WTC11 (cell line): Measurements from ENCODE around the gene SKIL. TPM values are rescaled to one million over a fixed set of nuclear protein-coding genes. Genes with fewer than 3 reads are reported as not detected.

Experiments used
- ATAC-seq: fragments of 200-7000 bp; cut with Tn5 transposase; 2 replicates; pipeline ENCODE4 v1.10.0; 2021; ENCODE audit warnings: mild to moderate bottlenecking, moderate library complexity
- CTCF ChIA-PET: fragments of 300-600 bp; sonication (Branson Sonifier 250); formaldehyde crosslinking; loops from one replicate; lab custom pipeline; 2021; ENCODE audit warnings: antibody characterized with exemption; lab: Charles Lee
- POLR2A ChIA-PET: fragments of 350-600 bp; sonication (Branson Sonifier 250); formaldehyde crosslinking; loops from one replicate; lab custom pipeline; 2021; ENCODE audit warnings: antibody characterized with exemption; lab: Charles Lee
- DNase-seq: peaks from one replicate; pipeline ENCODE4 v3.0.0; 2021; ENCODE audit warnings: low spot score
- H3K27ac Mint-ChIP-seq: 2 replicates; pipeline ENCODE4 v1.8.0; 2021; ENCODE audit warnings: mixed read lengths
- H3K27me3 Mint-ChIP-seq: 2 replicates; pipeline ENCODE4 v1.8.0; 2021; ENCODE audit warnings: low read depth, mild to moderate bottlenecking, moderate library complexity, mixed read lengths
- H3K36me3 Mint-ChIP-seq: 2 replicates; pipeline ENCODE4 v1.8.0; 2021; ENCODE audit warnings: mixed read lengths
- H3K4me1 Mint-ChIP-seq: 2 replicates; pipeline ENCODE4 v1.8.0; 2022; ENCODE audit warnings: mixed read lengths
- H3K4me3 Mint-ChIP-seq: 2 replicates; pipeline ENCODE4 v1.8.0; 2021; ENCODE audit warnings: mild to moderate bottlenecking, moderate library complexity, mixed read lengths
- H3K9me3 Mint-ChIP-seq: 2 replicates; pipeline ENCODE4 v1.8.0; 2021; ENCODE audit warnings: mixed read lengths
- CBFB ChIP-seq: sonication (generic); formaldehyde crosslinking; IDR thresholded peaks from 2 replicates; pipeline ENCODE4 v1.8.1; 2022; ENCODE audit warnings: mild to moderate bottlenecking, low read depth, missing genetic modification reagents
- CREB1 ChIP-seq: sonication (generic); formaldehyde crosslinking; IDR thresholded peaks from 2 replicates; pipeline ENCODE4 v1.8.0; 2023; ENCODE audit warnings: mild to moderate bottlenecking, missing genetic modification reagents
- ESRRA ChIP-seq: sonication (generic); formaldehyde crosslinking; IDR thresholded peaks from 2 replicates; pipeline ENCODE4 v1.8.1; 2022; ENCODE audit warnings: mild to moderate bottlenecking, missing genetic modification reagents, borderline replicate concordance
- FOXP1 ChIP-seq: sonication (generic); formaldehyde crosslinking; IDR thresholded peaks from 2 replicates; pipeline ENCODE4 v1.8.0; 2022; ENCODE audit warnings: missing genetic modification reagents, mild to moderate bottlenecking, moderate library complexity, borderline replicate concordance
- GABPB1 ChIP-seq: sonication (generic); formaldehyde crosslinking; IDR thresholded peaks from 2 replicates; pipeline ENCODE4 v1.8.1; 2023; ENCODE audit warnings: mild to moderate bottlenecking, missing genetic modification reagents
- GTF2I ChIP-seq: fragments of 250-450 bp; sonication (Bioruptor Pico); conservative IDR thresholded peaks from 2 replicates; pipeline ENCODE4 v1.4.0; 2021; ENCODE audit warnings: mild to moderate bottlenecking
- HMGA2 ChIP-seq: fragments of 250-450 bp; sonication (Bioruptor Pico); IDR thresholded peaks from 2 replicates; pipeline ENCODE4 v1.4.0; 2021; ENCODE audit warnings: mild to moderate bottlenecking, moderate library complexity
- NFYB ChIP-seq: sonication (generic); formaldehyde crosslinking; conservative IDR thresholded peaks from 2 replicates; pipeline ENCODE4 v1.8.0; 2022; ENCODE audit warnings: low read depth, missing genetic modification reagents
- NR3C1 ChIP-seq: sonication (generic); formaldehyde crosslinking; conservative IDR thresholded peaks from 2 replicates; pipeline ENCODE4 v1.8.1; 2023; ENCODE audit warnings: low read depth, mild to moderate bottlenecking, missing genetic modification reagents
- OVOL2 ChIP-seq: fragments of 250-450 bp; sonication (Bioruptor Pico); IDR thresholded peaks from 2 replicates; pipeline ENCODE4 v1.9.0; 2021; ENCODE audit warnings: mild to moderate bottlenecking, borderline replicate concordance
- ZBTB21 ChIP-seq: sonication (generic); formaldehyde crosslinking; IDR thresholded peaks from 2 replicates; pipeline ENCODE4 v1.8.1; 2023; ENCODE audit warnings: mild to moderate bottlenecking, missing genetic modification reagents, borderline replicate concordance
- ZNF671 ChIP-seq: fragments of 250-450 bp; sonication (Bioruptor Pico); IDR thresholded peaks from 2 replicates; pipeline ENCODE4 v1.8.0; 2021; ENCODE audit warnings: mild to moderate bottlenecking
- total RNA-seq: library from RNA; stranded (reverse); gene quantifications from 3 replicates; pipeline ENCODE4 v1.2.3, GENCODE V29; 2021
- TF ChIP-seq, protein P1 (sequence below): fragments of 250-450 bp; sonication (Bioruptor Pico); IDR thresholded peaks from 2 replicates; pipeline ENCODE4 v1.9.0; 2021; ENCODE audit warnings: mild to moderate bottlenecking
- TF ChIP-seq, protein P2 (sequence below): sonication (generic); formaldehyde crosslinking; IDR thresholded peaks from 2 replicates; pipeline ENCODE4 v1.8.1; 2022; ENCODE audit warnings: low read depth, mild to moderate bottlenecking, moderate library complexity, missing genetic modification reagents, borderline replicate concordance
- TF ChIP-seq, protein P3 (sequence below): fragments of 250-450 bp; sonication (Bioruptor Pico); IDR thresholded peaks from 2 replicates; pipeline ENCODE4 v1.9.0; 2021; ENCODE audit warnings: mild to moderate bottlenecking, borderline replicate concordance
- TF ChIP-seq, protein P4 (sequence below): fragments of 200-600 bp; IDR thresholded peaks from 2 replicates; pipeline ENCODE4 v1.8.0; 2022; ENCODE audit warnings: antibody characterized with exemption
- TF ChIP-seq, protein P5 (sequence below): sonication (generic); formaldehyde crosslinking; IDR thresholded peaks from 2 replicates; pipeline ENCODE4 v1.8.0; 2022; ENCODE audit warnings: mild to moderate bottlenecking, missing genetic modification reagents
- TF ChIP-seq, protein P6 (sequence below): fragments of 250-450 bp; sonication (Bioruptor Pico); IDR thresholded peaks from 2 replicates; pipeline ENCODE4 v1.9.0; 2021; ENCODE audit warnings: mild to moderate bottlenecking
- TF ChIP-seq, protein P7 (sequence below): fragments of 250-450 bp; sonication (Bioruptor Pico); IDR thresholded peaks from 2 replicates; pipeline ENCODE4 v2.1.2; 2022; ENCODE audit warnings: mild to moderate bottlenecking, moderate library complexity

SKIL gene
- total RNA-seq, 1 experiment from 2014 or later = 181 TPM

DNA sequence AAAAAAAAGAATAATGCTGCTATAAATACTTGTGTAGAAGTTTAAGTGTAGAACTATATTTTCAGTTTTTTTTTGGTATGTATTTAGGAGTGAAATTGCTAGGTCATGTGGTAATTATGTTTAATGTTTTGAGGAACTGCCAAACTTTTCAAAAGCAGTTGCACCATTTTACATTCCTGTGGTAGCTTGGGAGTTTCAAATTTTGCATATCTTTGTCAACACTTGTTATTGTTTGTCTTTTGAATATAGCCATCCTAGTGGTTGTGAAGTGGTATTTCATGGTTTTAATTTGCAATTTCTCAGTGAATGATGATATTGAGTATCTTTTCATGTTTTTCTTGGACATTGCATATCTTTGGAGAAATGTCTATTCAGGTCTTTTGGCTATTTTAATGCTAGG lies 30.4 kb downstream of the SKIL start (continued):
- TF ChIP-seq, protein P1, sequence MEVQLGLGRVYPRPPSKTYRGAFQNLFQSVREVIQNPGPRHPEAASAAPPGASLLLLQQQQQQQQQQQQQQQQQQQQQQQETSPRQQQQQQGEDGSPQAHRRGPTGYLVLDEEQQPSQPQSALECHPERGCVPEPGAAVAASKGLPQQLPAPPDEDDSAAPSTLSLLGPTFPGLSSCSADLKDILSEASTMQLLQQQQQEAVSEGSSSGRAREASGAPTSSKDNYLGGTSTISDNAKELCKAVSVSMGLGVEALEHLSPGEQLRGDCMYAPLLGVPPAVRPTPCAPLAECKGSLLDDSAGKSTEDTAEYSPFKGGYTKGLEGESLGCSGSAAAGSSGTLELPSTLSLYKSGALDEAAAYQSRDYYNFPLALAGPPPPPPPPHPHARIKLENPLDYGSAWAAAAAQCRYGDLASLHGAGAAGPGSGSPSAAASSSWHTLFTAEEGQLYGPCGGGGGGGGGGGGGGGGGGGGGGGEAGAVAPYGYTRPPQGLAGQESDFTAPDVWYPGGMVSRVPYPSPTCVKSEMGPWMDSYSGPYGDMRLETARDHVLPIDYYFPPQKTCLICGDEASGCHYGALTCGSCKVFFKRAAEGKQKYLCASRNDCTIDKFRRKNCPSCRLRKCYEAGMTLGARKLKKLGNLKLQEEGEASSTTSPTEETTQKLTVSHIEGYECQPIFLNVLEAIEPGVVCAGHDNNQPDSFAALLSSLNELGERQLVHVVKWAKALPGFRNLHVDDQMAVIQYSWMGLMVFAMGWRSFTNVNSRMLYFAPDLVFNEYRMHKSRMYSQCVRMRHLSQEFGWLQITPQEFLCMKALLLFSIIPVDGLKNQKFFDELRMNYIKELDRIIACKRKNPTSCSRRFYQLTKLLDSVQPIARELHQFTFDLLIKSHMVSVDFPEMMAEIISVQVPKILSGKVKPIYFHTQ (CRISPR knock-in tag) = no peak
- no peak for TF ChIP-seq OVOL2

DNA sequence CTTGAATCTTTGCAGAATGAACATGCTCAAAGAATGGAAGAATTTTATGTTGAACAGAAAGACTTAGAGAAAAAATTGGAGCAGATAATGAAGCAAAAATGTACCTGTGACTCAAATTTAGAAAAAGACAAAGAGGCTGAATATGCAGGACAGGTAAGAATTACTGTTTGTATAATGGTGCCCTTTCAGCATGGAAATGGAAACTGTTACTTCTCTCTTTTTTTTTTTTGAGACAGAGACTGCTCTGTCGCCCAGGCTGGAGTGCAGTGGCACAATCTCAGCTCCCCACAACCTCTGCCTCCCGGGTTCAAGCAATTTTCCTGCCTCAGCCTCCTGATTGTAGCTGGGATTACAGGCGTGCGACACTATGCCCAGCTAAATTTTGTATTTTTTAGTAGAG lies 33.6 kb downstream of the SKIL start:
- Mint-ChIP-seq H3K27me3 (no peaks in the 10 kb centered on the region), H3K9me3 (no peaks in the 10 kb centered on the region), H3K4me3 (no peak overlapping the region), H3K4me1 (no peaks in the 10 kb centered on the region), H3K27ac (no peak overlapping the region), H3K36me3 (peaks cover 57% of the 10 kb centered on the region)
- no peak for DNase-seq
- ATAC-seq = no peak
- ChIA-PET CTCF (interaction anchor here (1.0 to 1.7 kb wide), 2 partner anchors 20 to 23 kb away, joined by 4 to 5 read pairs; no protein-coding TSS in a partner anchor), POLR2A (interaction anchor here (0.6 kb wide), 1 partner anchor 180 kb away, joined by 3 read pairs; no protein-coding TSS in a partner anchor)
- TF ChIP-seq ZBTB21 (CRISPR knock-in tag) (no peak), ESRRA (CRISPR knock-in tag) (no peak), CBFB (no peak), CREB1 (CRISPR knock-in tag) (no peak), HMGA2 (CRISPR knock-in tag) (no peak), ZNF671 (CRISPR knock-in tag) (no peak), FOXP1 (CRISPR knock-in tag) (no peak), NFYB (CRISPR knock-in tag) (no peak), NR3C1 (CRISPR knock-in tag) (no peak), GABPB1 (CRISPR knock-in tag) (no peak), GTF2I (CRISPR knock-in tag) (no peak)
- TF ChIP-seq, protein P2, sequence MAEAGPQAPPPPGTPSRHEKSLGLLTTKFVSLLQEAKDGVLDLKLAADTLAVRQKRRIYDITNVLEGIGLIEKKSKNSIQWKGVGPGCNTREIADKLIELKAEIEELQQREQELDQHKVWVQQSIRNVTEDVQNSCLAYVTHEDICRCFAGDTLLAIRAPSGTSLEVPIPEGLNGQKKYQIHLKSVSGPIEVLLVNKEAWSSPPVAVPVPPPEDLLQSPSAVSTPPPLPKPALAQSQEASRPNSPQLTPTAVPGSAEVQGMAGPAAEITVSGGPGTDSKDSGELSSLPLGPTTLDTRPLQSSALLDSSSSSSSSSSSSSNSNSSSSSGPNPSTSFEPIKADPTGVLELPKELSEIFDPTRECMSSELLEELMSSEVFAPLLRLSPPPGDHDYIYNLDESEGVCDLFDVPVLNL (CRISPR knock-in tag) = no peak
- TF ChIP-seq, protein P3, sequence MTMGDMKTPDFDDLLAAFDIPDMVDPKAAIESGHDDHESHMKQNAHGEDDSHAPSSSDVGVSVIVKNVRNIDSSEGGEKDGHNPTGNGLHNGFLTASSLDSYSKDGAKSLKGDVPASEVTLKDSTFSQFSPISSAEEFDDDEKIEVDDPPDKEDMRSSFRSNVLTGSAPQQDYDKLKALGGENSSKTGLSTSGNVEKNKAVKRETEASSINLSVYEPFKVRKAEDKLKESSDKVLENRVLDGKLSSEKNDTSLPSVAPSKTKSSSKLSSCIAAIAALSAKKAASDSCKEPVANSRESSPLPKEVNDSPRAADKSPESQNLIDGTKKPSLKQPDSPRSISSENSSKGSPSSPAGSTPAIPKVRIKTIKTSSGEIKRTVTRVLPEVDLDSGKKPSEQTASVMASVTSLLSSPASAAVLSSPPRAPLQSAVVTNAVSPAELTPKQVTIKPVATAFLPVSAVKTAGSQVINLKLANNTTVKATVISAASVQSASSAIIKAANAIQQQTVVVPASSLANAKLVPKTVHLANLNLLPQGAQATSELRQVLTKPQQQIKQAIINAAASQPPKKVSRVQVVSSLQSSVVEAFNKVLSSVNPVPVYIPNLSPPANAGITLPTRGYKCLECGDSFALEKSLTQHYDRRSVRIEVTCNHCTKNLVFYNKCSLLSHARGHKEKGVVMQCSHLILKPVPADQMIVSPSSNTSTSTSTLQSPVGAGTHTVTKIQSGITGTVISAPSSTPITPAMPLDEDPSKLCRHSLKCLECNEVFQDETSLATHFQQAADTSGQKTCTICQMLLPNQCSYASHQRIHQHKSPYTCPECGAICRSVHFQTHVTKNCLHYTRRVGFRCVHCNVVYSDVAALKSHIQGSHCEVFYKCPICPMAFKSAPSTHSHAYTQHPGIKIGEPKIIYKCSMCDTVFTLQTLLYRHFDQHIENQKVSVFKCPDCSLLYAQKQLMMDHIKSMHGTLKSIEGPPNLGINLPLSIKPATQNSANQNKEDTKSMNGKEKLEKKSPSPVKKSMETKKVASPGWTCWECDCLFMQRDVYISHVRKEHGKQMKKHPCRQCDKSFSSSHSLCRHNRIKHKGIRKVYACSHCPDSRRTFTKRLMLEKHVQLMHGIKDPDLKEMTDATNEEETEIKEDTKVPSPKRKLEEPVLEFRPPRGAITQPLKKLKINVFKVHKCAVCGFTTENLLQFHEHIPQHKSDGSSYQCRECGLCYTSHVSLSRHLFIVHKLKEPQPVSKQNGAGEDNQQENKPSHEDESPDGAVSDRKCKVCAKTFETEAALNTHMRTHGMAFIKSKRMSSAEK (CRISPR knock-in tag) = no peak
- TF ChIP-seq, protein P4, sequence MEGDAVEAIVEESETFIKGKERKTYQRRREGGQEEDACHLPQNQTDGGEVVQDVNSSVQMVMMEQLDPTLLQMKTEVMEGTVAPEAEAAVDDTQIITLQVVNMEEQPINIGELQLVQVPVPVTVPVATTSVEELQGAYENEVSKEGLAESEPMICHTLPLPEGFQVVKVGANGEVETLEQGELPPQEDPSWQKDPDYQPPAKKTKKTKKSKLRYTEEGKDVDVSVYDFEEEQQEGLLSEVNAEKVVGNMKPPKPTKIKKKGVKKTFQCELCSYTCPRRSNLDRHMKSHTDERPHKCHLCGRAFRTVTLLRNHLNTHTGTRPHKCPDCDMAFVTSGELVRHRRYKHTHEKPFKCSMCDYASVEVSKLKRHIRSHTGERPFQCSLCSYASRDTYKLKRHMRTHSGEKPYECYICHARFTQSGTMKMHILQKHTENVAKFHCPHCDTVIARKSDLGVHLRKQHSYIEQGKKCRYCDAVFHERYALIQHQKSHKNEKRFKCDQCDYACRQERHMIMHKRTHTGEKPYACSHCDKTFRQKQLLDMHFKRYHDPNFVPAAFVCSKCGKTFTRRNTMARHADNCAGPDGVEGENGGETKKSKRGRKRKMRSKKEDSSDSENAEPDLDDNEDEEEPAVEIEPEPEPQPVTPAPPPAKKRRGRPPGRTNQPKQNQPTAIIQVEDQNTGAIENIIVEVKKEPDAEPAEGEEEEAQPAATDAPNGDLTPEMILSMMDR = no peak
- TF ChIP-seq, protein P5, sequence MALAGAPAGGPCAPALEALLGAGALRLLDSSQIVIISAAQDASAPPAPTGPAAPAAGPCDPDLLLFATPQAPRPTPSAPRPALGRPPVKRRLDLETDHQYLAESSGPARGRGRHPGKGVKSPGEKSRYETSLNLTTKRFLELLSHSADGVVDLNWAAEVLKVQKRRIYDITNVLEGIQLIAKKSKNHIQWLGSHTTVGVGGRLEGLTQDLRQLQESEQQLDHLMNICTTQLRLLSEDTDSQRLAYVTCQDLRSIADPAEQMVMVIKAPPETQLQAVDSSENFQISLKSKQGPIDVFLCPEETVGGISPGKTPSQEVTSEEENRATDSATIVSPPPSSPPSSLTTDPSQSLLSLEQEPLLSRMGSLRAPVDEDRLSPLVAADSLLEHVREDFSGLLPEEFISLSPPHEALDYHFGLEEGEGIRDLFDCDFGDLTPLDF = no peak
- TF ChIP-seq, protein P6, sequence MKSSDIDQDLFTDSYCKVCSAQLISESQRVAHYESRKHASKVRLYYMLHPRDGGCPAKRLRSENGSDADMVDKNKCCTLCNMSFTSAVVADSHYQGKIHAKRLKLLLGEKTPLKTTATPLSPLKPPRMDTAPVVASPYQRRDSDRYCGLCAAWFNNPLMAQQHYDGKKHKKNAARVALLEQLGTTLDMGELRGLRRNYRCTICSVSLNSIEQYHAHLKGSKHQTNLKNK = no peak
- TF ChIP-seq, protein P1 (CRISPR knock-in tag) = no peak
- TF ChIP-seq, protein P7, sequence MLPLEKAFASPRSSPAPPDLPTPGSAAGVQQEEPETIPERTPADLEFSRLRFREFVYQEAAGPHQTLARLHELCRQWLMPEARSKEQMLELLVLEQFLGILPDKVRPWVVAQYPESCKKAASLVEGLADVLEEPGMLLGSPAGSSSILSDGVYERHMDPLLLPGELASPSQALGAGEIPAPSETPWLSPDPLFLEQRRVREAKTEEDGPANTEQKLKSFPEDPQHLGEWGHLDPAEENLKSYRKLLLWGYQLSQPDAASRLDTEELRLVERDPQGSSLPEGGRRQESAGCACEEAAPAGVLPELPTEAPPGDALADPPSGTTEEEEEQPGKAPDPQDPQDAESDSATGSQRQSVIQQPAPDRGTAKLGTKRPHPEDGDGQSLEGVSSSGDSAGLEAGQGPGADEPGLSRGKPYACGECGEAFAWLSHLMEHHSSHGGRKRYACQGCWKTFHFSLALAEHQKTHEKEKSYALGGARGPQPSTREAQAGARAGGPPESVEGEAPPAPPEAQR = no peak
